Neural cell (in vitro differentiated cells): ENCODE results near the gene TMEM266.

Experiments
- EP300 ChIP-seq: fragments of 450-650 bp; conservative IDR thresholded peaks from 2 replicates; pipeline ENCODE4 v1.6.1; 2014; ENCODE audit warnings: antibody characterized with exemption, mild to moderate bottlenecking, moderate library complexity; ENCODE audit not compliant: poor library complexity, severe bottlenecking
- EZH2 ChIP-seq: fragments of 200-600, 300-800 bp; shearing (Covaris generic), sonication (generic); IDR thresholded peaks from 2 replicates; pipeline ENCODE4 v1.6.1; 2014; ENCODE audit warnings: antibody characterized with exemption, low read length, borderline replicate concordance, mild to moderate bottlenecking; ENCODE audit not compliant: insufficient read depth, poor library complexity, severe bottlenecking
- MXI1 ChIP-seq: fragments of 450-650 bp; conservative IDR thresholded peaks from 2 replicates; pipeline ENCODE4 v1.6.1; 2014; ENCODE audit warnings: antibody characterized with exemption, mild to moderate bottlenecking; ENCODE audit not compliant: poor library complexity, severe bottlenecking
- POLR2AphosphoS5 ChIP-seq: IDR thresholded peaks from 2 replicates; pipeline ENCODE4 v1.6.1; 2012
- RAD21 ChIP-seq: fragments of 450-650 bp; conservative IDR thresholded peaks from 2 replicates; pipeline ENCODE4 v1.6.1; 2014; ENCODE audit warnings: antibody characterized with exemption, mild to moderate bottlenecking, moderate library complexity
- SMC3 ChIP-seq: fragments of 450-650 bp; conservative IDR thresholded peaks from 2 replicates; pipeline ENCODE4 v1.6.1; 2014; ENCODE audit warnings: antibody characterized with exemption, mild to moderate bottlenecking, moderate library complexity; ENCODE audit not compliant: poor library complexity
- TAF1 ChIP-seq: IDR thresholded peaks from 2 replicates; pipeline ENCODE4 v1.6.1; 2012; ENCODE audit warnings: low read depth
- TF ChIP-seq, protein P1 (sequence below): fragments of 450-650 bp; IDR thresholded peaks from 2 replicates; pipeline ENCODE4 v1.5.1; 2014; ENCODE audit warnings: antibody characterized with exemption, mild to moderate bottlenecking, moderate library complexity; ENCODE audit not compliant: poor library complexity, severe bottlenecking
- TF ChIP-seq, protein P2 (sequence below): IDR thresholded peaks from 2 replicates; pipeline ENCODE4 v1.6.1; 2012; ENCODE audit warnings: borderline replicate concordance

DNA sequence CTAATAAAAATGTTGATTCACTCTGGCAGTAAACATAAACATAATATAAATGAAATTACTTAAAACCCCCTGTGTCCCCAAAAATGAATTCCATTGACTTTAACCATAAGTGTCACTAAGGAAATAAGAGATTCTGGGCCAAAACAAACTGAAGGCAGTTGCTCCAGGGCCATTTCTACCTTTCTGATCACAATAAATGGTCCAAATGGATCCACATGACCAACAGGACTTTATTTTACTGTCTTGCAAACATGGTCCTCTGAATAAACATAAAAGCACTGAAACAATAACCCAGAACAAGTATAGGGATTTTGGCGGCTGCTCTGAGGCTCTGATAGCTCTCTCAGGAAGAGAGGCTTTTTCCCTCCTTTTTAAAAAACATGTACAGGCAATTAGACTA, 174.1 kb downstream of the TMEM266 start:
- TF ChIP-seq, protein P1, sequence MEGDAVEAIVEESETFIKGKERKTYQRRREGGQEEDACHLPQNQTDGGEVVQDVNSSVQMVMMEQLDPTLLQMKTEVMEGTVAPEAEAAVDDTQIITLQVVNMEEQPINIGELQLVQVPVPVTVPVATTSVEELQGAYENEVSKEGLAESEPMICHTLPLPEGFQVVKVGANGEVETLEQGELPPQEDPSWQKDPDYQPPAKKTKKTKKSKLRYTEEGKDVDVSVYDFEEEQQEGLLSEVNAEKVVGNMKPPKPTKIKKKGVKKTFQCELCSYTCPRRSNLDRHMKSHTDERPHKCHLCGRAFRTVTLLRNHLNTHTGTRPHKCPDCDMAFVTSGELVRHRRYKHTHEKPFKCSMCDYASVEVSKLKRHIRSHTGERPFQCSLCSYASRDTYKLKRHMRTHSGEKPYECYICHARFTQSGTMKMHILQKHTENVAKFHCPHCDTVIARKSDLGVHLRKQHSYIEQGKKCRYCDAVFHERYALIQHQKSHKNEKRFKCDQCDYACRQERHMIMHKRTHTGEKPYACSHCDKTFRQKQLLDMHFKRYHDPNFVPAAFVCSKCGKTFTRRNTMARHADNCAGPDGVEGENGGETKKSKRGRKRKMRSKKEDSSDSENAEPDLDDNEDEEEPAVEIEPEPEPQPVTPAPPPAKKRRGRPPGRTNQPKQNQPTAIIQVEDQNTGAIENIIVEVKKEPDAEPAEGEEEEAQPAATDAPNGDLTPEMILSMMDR: no peak
- no peak for TF ChIP-seq EZH2
- no peak for TF ChIP-seq MXI1
- TF ChIP-seq SMC3: no peak
- TF ChIP-seq POLR2AphosphoS5: no peak
- no peak for TF ChIP-seq EP300
- TF ChIP-seq RAD21: no peak
- TF ChIP-seq, protein P2, sequence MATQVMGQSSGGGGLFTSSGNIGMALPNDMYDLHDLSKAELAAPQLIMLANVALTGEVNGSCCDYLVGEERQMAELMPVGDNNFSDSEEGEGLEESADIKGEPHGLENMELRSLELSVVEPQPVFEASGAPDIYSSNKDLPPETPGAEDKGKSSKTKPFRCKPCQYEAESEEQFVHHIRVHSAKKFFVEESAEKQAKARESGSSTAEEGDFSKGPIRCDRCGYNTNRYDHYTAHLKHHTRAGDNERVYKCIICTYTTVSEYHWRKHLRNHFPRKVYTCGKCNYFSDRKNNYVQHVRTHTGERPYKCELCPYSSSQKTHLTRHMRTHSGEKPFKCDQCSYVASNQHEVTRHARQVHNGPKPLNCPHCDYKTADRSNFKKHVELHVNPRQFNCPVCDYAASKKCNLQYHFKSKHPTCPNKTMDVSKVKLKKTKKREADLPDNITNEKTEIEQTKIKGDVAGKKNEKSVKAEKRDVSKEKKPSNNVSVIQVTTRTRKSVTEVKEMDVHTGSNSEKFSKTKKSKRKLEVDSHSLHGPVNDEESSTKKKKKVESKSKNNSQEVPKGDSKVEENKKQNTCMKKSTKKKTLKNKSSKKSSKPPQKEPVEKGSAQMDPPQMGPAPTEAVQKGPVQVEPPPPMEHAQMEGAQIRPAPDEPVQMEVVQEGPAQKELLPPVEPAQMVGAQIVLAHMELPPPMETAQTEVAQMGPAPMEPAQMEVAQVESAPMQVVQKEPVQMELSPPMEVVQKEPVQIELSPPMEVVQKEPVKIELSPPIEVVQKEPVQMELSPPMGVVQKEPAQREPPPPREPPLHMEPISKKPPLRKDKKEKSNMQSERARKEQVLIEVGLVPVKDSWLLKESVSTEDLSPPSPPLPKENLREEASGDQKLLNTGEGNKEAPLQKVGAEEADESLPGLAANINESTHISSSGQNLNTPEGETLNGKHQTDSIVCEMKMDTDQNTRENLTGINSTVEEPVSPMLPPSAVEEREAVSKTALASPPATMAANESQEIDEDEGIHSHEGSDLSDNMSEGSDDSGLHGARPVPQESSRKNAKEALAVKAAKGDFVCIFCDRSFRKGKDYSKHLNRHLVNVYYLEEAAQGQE: no peak
- TF ChIP-seq TAF1: no peak
